ENCODE results near the gene CA10.

Gene CA10

GRCh38 chr17:51746421-51746820 is 412.1 kb downstream of the CA10 start:
- Histone ChIP-seq H3K36me3 (ENCODE audit: control insufficient read depth, insufficient read depth, low read length) (no peaks in the 10 kb centered on the region), H3K9me3 (ENCODE audit: control insufficient read depth, low read length) (no peaks in the 10 kb centered on the region)

GRCh38 chr17:51745993-51746392 is 412.5 kb downstream of the CA10 start:
- Histone ChIP-seq H3K4me2 (ENCODE audit: low read length) (no peak overlapping the region), H3K27me3 (ENCODE audit: control insufficient read depth, insufficient read depth, low read length) (no peaks in the 10 kb centered on the region), H3K4me3 (ENCODE audit: low read depth, low read length) (no peak overlapping the region), H3K79me2 (no peaks in the 10 kb centered on the region), H3K9ac (no peak overlapping the region), H2AFZ (no peak overlapping the region), H3K36me3 (ENCODE audit: control insufficient read depth, insufficient read depth, low read length) (no peaks in the 10 kb centered on the region), H3K9me3 (ENCODE audit: control insufficient read depth, low read length) (no peaks in the 10 kb centered on the region), H3K27ac (no peak overlapping the region), H3K4me1 (no peaks in the 10 kb centered on the region)
- TF ChIP-seq CTCF (IDR thresholded peaks at IDR 0.05), result no peak

More at GRCh38 chr17:51746421-51746820, 412.1 kb downstream of the CA10 start:
- Histone ChIP-seq H3K4me3 (ENCODE audit: low read depth, low read length) (no peak overlapping the region), H3K4me2 (ENCODE audit: low read length) (no peak overlapping the region), H3K27ac (no peak overlapping the region), H3K4me1 (no peaks in the 10 kb centered on the region), H3K79me2 (no peaks in the 10 kb centered on the region), H3K27me3 (ENCODE audit: control insufficient read depth, insufficient read depth, low read length) (no peaks in the 10 kb centered on the region), H2AFZ (no peak overlapping the region), H3K9ac (no peak overlapping the region)
- no peak for TF ChIP-seq CTCF (IDR thresholded peaks at IDR 0.05)

GRCh38 chr17:51743477-51743876 is 415.0 kb downstream of the CA10 start:
- Histone ChIP-seq H3K4me2 (ENCODE audit: low read length) (no peak overlapping the region), H3K9me3 (ENCODE audit: control insufficient read depth, low read length) (no peaks in the 10 kb centered on the region), H3K27ac (no peak overlapping the region), H3K27me3 (ENCODE audit: control insufficient read depth, insufficient read depth, low read length) (no peaks in the 10 kb centered on the region), H3K4me1 (no peaks in the 10 kb centered on the region), H2AFZ (no peak overlapping the region), H3K9ac (no peak overlapping the region), H3K36me3 (ENCODE audit: control insufficient read depth, insufficient read depth, low read length) (no peaks in the 10 kb centered on the region), H3K4me3 (ENCODE audit: low read depth, low read length) (no peak overlapping the region), H3K79me2 (no peaks in the 10 kb centered on the region)
- TF ChIP-seq CTCF (IDR thresholded peaks at IDR 0.05), result no peak

GRCh38 chr17:51742571-51742970 is 415.9 kb downstream of the CA10 start:
- H3K9ac ChIP-seq, result no peak overlapping the region
- H3K27ac ChIP-seq, result no peak overlapping the region
- TF ChIP-seq CTCF (IDR thresholded peaks at IDR 0.05), result no peak
- H3K79me2 ChIP-seq, result no peaks in the 10 kb centered on the region
- H3K4me3 ChIP-seq (ENCODE audit: low read depth, low read length), result no peak overlapping the region
- no peaks in the 10 kb centered on the region for H3K36me3 ChIP-seq (ENCODE audit: control insufficient read depth, insufficient read depth, low read length)
- no peaks in the 10 kb centered on the region for H3K4me1 ChIP-seq
- H3K4me2 ChIP-seq (ENCODE audit: low read length), result no peak overlapping the region
- no peaks in the 10 kb centered on the region for H3K27me3 ChIP-seq (ENCODE audit: control insufficient read depth, insufficient read depth, low read length)
- H3K9me3 ChIP-seq (ENCODE audit: control insufficient read depth, low read length), result no peaks in the 10 kb centered on the region
- H2AFZ ChIP-seq, result no peak overlapping the region

GRCh38 chr17:51741458-51741857 is 417.1 kb downstream of the CA10 start:
- no peak overlapping the region for H3K9ac ChIP-seq
- H3K79me2 ChIP-seq, result no peaks in the 10 kb centered on the region
- H3K4me3 ChIP-seq (ENCODE audit: low read depth, low read length), result no peak overlapping the region
- no peaks in the 10 kb centered on the region for H3K36me3 ChIP-seq (ENCODE audit: control insufficient read depth, insufficient read depth, low read length)
- no peak overlapping the region for H2AFZ ChIP-seq
- no peaks in the 10 kb centered on the region for H3K9me3 ChIP-seq (ENCODE audit: control insufficient read depth, low read length)
- H3K4me1 ChIP-seq, result no peaks in the 10 kb centered on the region
- H3K4me2 ChIP-seq (ENCODE audit: low read length), result no peak overlapping the region
- H3K27ac ChIP-seq, result no peak overlapping the region
- no peak for TF ChIP-seq CTCF (IDR thresholded peaks at IDR 0.05)
- H3K27me3 ChIP-seq (ENCODE audit: control insufficient read depth, insufficient read depth, low read length), result no peaks in the 10 kb centered on the region

Data from parathyroid adenoma (tissue), 2 donors.